Loucy (cell line): ENCODE results near the gene LIN37.

ENCODE experiments used
- H2AFZ ChIP-seq: fragments of 200-600 bp; sonication (generic); 2 replicates; pipeline ENCODE4 v1.6.0; 2016; ENCODE audit warnings: antibody characterized with exemption, mild to moderate bottlenecking, low read length, moderate library complexity
- H3F3A ChIP-seq: fragments of 200-600 bp; 2 replicates; pipeline ENCODE4 v1.6.0; 2016; ENCODE audit warnings: antibody characterized with exemption, low read depth, mild to moderate bottlenecking
- H3K27me3 ChIP-seq: fragments of 200-600 bp; sonication (generic); 2 replicates; pipeline ENCODE4 v1.6.1; 2014; ENCODE audit warnings: low read length, mild to moderate bottlenecking; ENCODE audit not compliant: insufficient read depth, poor library complexity, severe bottlenecking
- H3K36me3 ChIP-seq: fragments of 200-600 bp; sonication (generic); 2 replicates; pipeline ENCODE4 v1.6.1; 2016; ENCODE audit warnings: low read length; ENCODE audit not compliant: insufficient read depth
- H3K4me1 ChIP-seq: fragments of 200-600 bp; sonication (generic); 2 replicates; pipeline ENCODE4 v1.5.1; 2014; ENCODE audit warnings: low read length, mild to moderate bottlenecking; ENCODE audit not compliant: insufficient read depth, poor library complexity, severe bottlenecking
- H3K4me2 ChIP-seq: fragments of 200-600 bp; sonication (generic); 2 replicates; pipeline ENCODE4 v1.6.0; 2014; ENCODE audit warnings: antibody characterized with exemption, low read length, low read depth, mild to moderate bottlenecking; ENCODE audit not compliant: poor library complexity, severe bottlenecking
- H3K4me3 ChIP-seq: fragments of 200-600 bp; sonication (generic); 2 replicates; pipeline ENCODE4 v1.5.1; 2014; ENCODE audit warnings: low read length, mild to moderate bottlenecking, mixed read lengths; ENCODE audit not compliant: poor library complexity, severe bottlenecking
- H3K79me2 ChIP-seq: fragments of 200-600 bp; sonication (generic); 2 replicates; pipeline ENCODE4 v1.6.1; 2014; ENCODE audit warnings: low read length; ENCODE audit not compliant: insufficient read depth
- H3K9ac ChIP-seq: fragments of 200-600 bp; sonication (generic); 2 replicates; pipeline ENCODE4 v1.6.0; 2014; ENCODE audit warnings: mild to moderate bottlenecking, low read depth, low read length, moderate library complexity; ENCODE audit not compliant: poor library complexity, severe bottlenecking
- H3K9me2 ChIP-seq: fragments of 200-600 bp; sonication (generic); replicated peaks from 2 replicates; pipeline ENCODE4 v1.6.1; 2016; ENCODE audit warnings: low read depth, low read length, mixed read lengths
- H3K9me3 ChIP-seq: fragments of 200-600 bp; sonication (generic); 2 replicates; pipeline ENCODE4 v1.6.1; 2014; ENCODE audit warnings: mild to moderate bottlenecking, antibody characterized with exemption, low read length, low read depth; ENCODE audit not compliant: insufficient read depth
- H4K20me1 ChIP-seq: fragments of 200-600 bp; sonication (generic); 2 replicates; pipeline ENCODE4 v1.6.0; 2014; ENCODE audit warnings: antibody characterized with exemption, low read length, mild to moderate bottlenecking; ENCODE audit not compliant: insufficient read depth, poor library complexity, severe bottlenecking
- CTCF ChIP-seq: fragments of 200-600 bp; sonication (generic); conservative IDR thresholded peaks from 2 replicates; pipeline ENCODE4 v1.5.1; 2014; ENCODE audit warnings: mild to moderate bottlenecking, antibody characterized with exemption, low read length
- EZH2phosphoT487 ChIP-seq: fragments of 200-600 bp; IDR thresholded peaks from 2 replicates; pipeline ENCODE4 v1.6.1; 2018; ENCODE audit warnings: antibody characterized with exemption, mild to moderate bottlenecking, moderate library complexity, borderline replicate concordance

The LIN37 gene

GRCh38 chr19:35716801-35717664 lies 31.3 kb upstream of the LIN37 start:
- H2AFZ ChIP-seq: peak overlapping the region; percentile 89
- peaks cover 45% of the 10 kb centered on the region for H3K79me2 ChIP-seq

GRCh38 chr19:35717665-35718344 lies 30.6 kb upstream of the LIN37 start, which contains the start of gene KMT2B:
Gene KMT2B, plus strand, starts transcription at chr19:35718003. Its CDS starts 16 bp downstream, at chr19:35718019.
- Histone ChIP-seq H3K79me2 (peaks cover 51% of the 10 kb centered on the region), H4K20me1 (peaks cover 24% of the 10 kb centered on the region), H3K4me1 (peaks cover 27% of the 10 kb centered on the region), H3K9me2 (no peaks in the 10 kb centered on the region), H3K9ac (peak within 1 kb of the TSS; percentile 85), H3K4me3 (peak within 1 kb of the TSS; percentile 86), H3F3A (no peaks in the 10 kb centered on the region), H3K36me3 (peaks cover 10% of the 10 kb centered on the region; the same call in 1 of the 2 replicates), H3K27me3 (no peaks in the 10 kb centered on the region), H2AFZ (peak within 1 kb of the TSS; percentile 89), H3K4me2 (peak within 1 kb of the TSS; percentile 92), H3K9me3 (no peaks in the 10 kb centered on the region)
- TF ChIP-seq CTCF (no peak), EZH2phosphoT487 (no peak)

More at GRCh38 chr19:35716801-35717664, 31.3 kb upstream of the LIN37 start:
- TF ChIP-seq EZH2phosphoT487 (no peak), CTCF (peak; percentile 79)
- Histone ChIP-seq H3K9ac (peak overlapping the region; percentile 79), H3K36me3 (peaks cover 6% of the 10 kb centered on the region; the same call in 1 of the 2 replicates), H3K4me1 (peaks cover 27% of the 10 kb centered on the region), H3K4me3 (peak overlapping the region; percentile 81), H3K9me3 (no peaks in the 10 kb centered on the region), H3K9me2 (no peaks in the 10 kb centered on the region), H3K4me2 (peak overlapping the region; percentile 84), H3K27me3 (no peaks in the 10 kb centered on the region), H4K20me1 (peaks cover 22% of the 10 kb centered on the region), H3F3A (no peaks in the 10 kb centered on the region)

GRCh38 chr19:35718345-35719041 lies 29.9 kb upstream of the LIN37 start:
- Histone ChIP-seq H3K9me3 (no peaks in the 10 kb centered on the region), H2AFZ (no peak overlapping the region), H3K9ac (peak overlapping the region; percentile 85), H3K27me3 (no peaks in the 10 kb centered on the region), H3K36me3 (peaks cover 17% of the 10 kb centered on the region; the same call in 1 of the 2 replicates), H3K4me3 (peak overlapping the region; percentile 86), H3K4me1 (peaks cover 27% of the 10 kb centered on the region), H3K79me2 (peaks cover 51% of the 10 kb centered on the region), H3K9me2 (no peaks in the 10 kb centered on the region), H3K4me2 (peak overlapping the region; percentile 92), H3F3A (no peaks in the 10 kb centered on the region), H4K20me1 (peaks cover 27% of the 10 kb centered on the region)
- TF ChIP-seq CTCF (no peak), EZH2phosphoT487 (no peak)
